HCT116 (cell line): Measurements from ENCODE around the gene CD22. TPM values are rescaled to one million over a fixed set of nuclear protein-coding genes. Genes with fewer than 3 reads are reported as not detected.
"Not testable (repeated sequence)": the region's sequence is repeated elsewhere in the genome, so short reads cannot be mapped to it uniquely, and the experiment has no call there.

Experiments used
- ATAC-seq: fragments of 200-7000 bp; cut with Tn5 transposase; 2 replicates; pipeline ENCODE4 v1.9.1; 2020; ENCODE audit warnings: mild to moderate bottlenecking, moderate library complexity
- BruUV-seq: library from RNA; stranded (reverse); fragments of 400-500 nt; replicated peaks from 2 replicates; lab custom pipeline; 2021; lab: Mats Ljungman, UMichigan
- CTCF ChIA-PET: fragments of 300-600 bp; sonication (Branson Sonifier 250); formaldehyde crosslinking; loops from one replicate; lab custom pipeline; 2021; ENCODE audit warnings: antibody characterized with exemption; lab: Charles Lee
- POLR2A ChIA-PET: fragments of 300-600, 350-600 bp; sonication (Branson Sonifier 250); formaldehyde crosslinking; loops from one replicate; lab custom pipeline; 2021; ENCODE audit warnings: antibody characterized with exemption; lab: Charles Lee
- RAD21 ChIA-PET, 2 experiments: fragments of 300-600 bp; sonication (Branson Sonifier 250); formaldehyde crosslinking; loops; one replicate each; lab custom pipeline; 2023; ENCODE audit warnings: low total read pairs in 2 of 2; ENCODE audit not compliant: uncharacterized antibody in 2 of 2, unreplicated experiment in 2 of 2, low non-redundant PET in 1 of 2; lab: Charles Lee
- DNase-seq: peaks from one replicate; pipeline ENCODE4 v3.0.0-alpha.2; 2010; ENCODE audit warnings: low read depth, low spot score
- H2AFZ ChIP-seq: fragments of 200-600 bp; shearing (Covaris generic), sonication (generic); 2 replicates; pipeline ENCODE4 v1.6.1; 2017; ENCODE audit warnings: low read depth, mixed run types, mixed read lengths, antibody characterized with exemption, low read length; ENCODE audit not compliant: poor library complexity, severe bottlenecking
- H3K27ac ChIP-seq: 2 replicates; pipeline ENCODE4 v1.5.1; 2012; ENCODE audit warnings: low read depth, low read length
- H3K27me3 ChIP-seq: fragments of 200-600 bp; sonication (generic); 2 replicates; pipeline ENCODE4 v1.6.1; 2016; ENCODE audit warnings: mixed run types, low read length, mixed read lengths; ENCODE audit not compliant: insufficient read depth
- H3K36me3 ChIP-seq, 2 experiments: fragments of 200-500 bp in 1 of 2; fragments of 200-600 bp in 1 of 2; sonication (Bioruptor generic) in 1 of 2; sonication (generic) in 1 of 2; 2 replicates each; pipeline versions ENCODE4 v1.5.1 to v1.6.1; 2014 to 2016; ENCODE audit warnings: low read length in 2 of 2, inconsistent platforms in 1 of 2, mixed read lengths in 1 of 2, mixed run types in 1 of 2; ENCODE audit not compliant: insufficient read depth in 2 of 2, control insufficient read depth in 1 of 2
- H3K4me1 ChIP-seq, 2 experiments: fragments of 200-600 bp in 1 of 2; sonication (generic) in 1 of 2; 2 replicates each; pipeline versions ENCODE4 v1.5.1 to v1.6.1; 2012 to 2017; ENCODE audit warnings: low read length in 2 of 2, inconsistent platforms in 1 of 2, mild to moderate bottlenecking in 1 of 2, mixed read lengths in 1 of 2, mixed run types in 1 of 2, moderate library complexity in 1 of 2; ENCODE audit not compliant: insufficient read depth in 2 of 2, control insufficient read depth in 1 of 2
- H3K4me2 ChIP-seq: fragments of 200-600 bp; sonication (generic); 2 replicates; pipeline ENCODE4 v1.6.1; 2017; ENCODE audit warnings: mixed run types, low read length, mixed read lengths
- H3K4me3 ChIP-seq, 2 experiments: fragments of 200-600 bp in 1 of 2; sonication (generic) in 1 of 2; replicated peaks in 1 of 2; 2 replicates each; pipeline ENCODE4 v1.5.1; 2011 to 2016; ENCODE audit warnings: low read length in 2 of 2, control low read depth in 1 of 2, low read depth in 1 of 2, mild to moderate bottlenecking in 1 of 2, mixed read lengths in 1 of 2, mixed run types in 1 of 2
- H3K79me2 ChIP-seq: fragments of 200-600 bp; sonication (generic); 2 replicates; pipeline ENCODE4 v1.6.1; 2017; ENCODE audit warnings: mild to moderate bottlenecking, mixed run types, low read length, moderate library complexity, mixed read lengths; ENCODE audit not compliant: insufficient read depth
- H3K9ac ChIP-seq: fragments of 200-600 bp; sonication (generic); 2 replicates; pipeline ENCODE4 v1.6.1; 2016; ENCODE audit warnings: low read length, mixed read lengths
- H3K9me2 ChIP-seq: fragments of 200-600 bp; sonication (generic), shearing (Covaris generic); 2 replicates; pipeline ENCODE4 v1.6.1; 2017; ENCODE audit warnings: mixed run types, mild to moderate bottlenecking, moderate library complexity; ENCODE audit not compliant: insufficient read depth
- H3K9me3 ChIP-seq, 2 experiments: fragments of 200-500 bp in 1 of 2; fragments of 200-600 bp in 1 of 2; sonication (Bioruptor generic) in 1 of 2; sonication (generic) in 1 of 2; 2 replicates each; pipeline ENCODE4 v1.6.1; 2014 to 2017; ENCODE audit warnings: low read length in 2 of 2, mixed read lengths in 2 of 2, inconsistent platforms in 1 of 2, low read depth in 1 of 2, mild to moderate bottlenecking in 1 of 2, mixed run types in 1 of 2, moderate library complexity in 1 of 2; ENCODE audit not compliant: control insufficient read depth in 1 of 2, insufficient read depth in 1 of 2
- H4K20me1 ChIP-seq: fragments of 200-600 bp; sonication (generic), shearing (Covaris generic); 2 replicates; pipeline ENCODE4 v1.6.1; 2017; ENCODE audit warnings: mixed run types, mild to moderate bottlenecking, moderate library complexity; ENCODE audit not compliant: insufficient read depth
- CBX3 ChIP-seq: IDR thresholded peaks from 2 replicates; pipeline ENCODE4 v1.6.1; 2012; ENCODE audit warnings: low read depth
- CEBPB ChIP-seq: IDR thresholded peaks from 2 replicates; pipeline ENCODE4 v1.6.1; 2012; ENCODE audit warnings: low read depth
- ELF1 ChIP-seq: IDR thresholded peaks from 2 replicates; pipeline ENCODE4 v1.6.1; 2012; ENCODE audit warnings: low read depth, borderline replicate concordance
- EZH2phosphoT487 ChIP-seq: fragments of 200-600 bp; IDR thresholded peaks from 2 replicates; pipeline ENCODE4 v1.6.1; 2018; ENCODE audit warnings: antibody characterized with exemption, borderline replicate concordance
- JUND ChIP-seq: IDR thresholded peaks from 2 replicates; pipeline ENCODE4 v1.6.1; 2012
- POLR2AphosphoS5 ChIP-seq: IDR thresholded peaks from 2 replicates; pipeline ENCODE4 v1.6.1; 2011; ENCODE audit warnings: mild to moderate bottlenecking, low read depth, low read length, moderate library complexity
- RAD21 ChIP-seq: IDR thresholded peaks from 2 replicates; pipeline ENCODE4 v1.6.1; 2012; ENCODE audit warnings: low read depth, mild to moderate bottlenecking
- SIN3A ChIP-seq: IDR thresholded peaks from 2 replicates; pipeline ENCODE4 v1.6.1; 2012; ENCODE audit warnings: low read depth
- SRF ChIP-seq: IDR thresholded peaks from 2 replicates; pipeline ENCODE4 v1.6.1; 2012; ENCODE audit warnings: low read depth
- TCF7L2 ChIP-seq: IDR thresholded peaks from 2 replicates; pipeline ENCODE4 v1.7.0; 2011; ENCODE audit warnings: borderline replicate concordance, inconsistent platforms; ENCODE audit not compliant: insufficient read depth, insufficient read length; ENCODE audit errors: extremely low read depth
- YY1 ChIP-seq: IDR thresholded peaks from 2 replicates; pipeline ENCODE4 v1.6.1; 2011; ENCODE audit warnings: low read length, low read depth, moderate library complexity, mild to moderate bottlenecking; ENCODE audit not compliant: insufficient replicate concordance; ENCODE audit errors: extremely low read depth
- ZFX ChIP-seq: fragments of 450-650 bp; IDR thresholded peaks from 2 replicates; pipeline ENCODE4 v1.6.1; 2017
- intact Hi-C: fragments of 100-400 bp; cut with micrococcal nuclease; formaldehyde crosslinking; loops from 2 replicates; pipeline ENCODE4 v1.10.0; 2022
- total RNA-seq: library from RNA; stranded (reverse); gene quantifications from one replicate; pipeline ENCODE4 v1.2.1, GENCODE V29; 2021; ENCODE audit not compliant: unreplicated experiment
- TF ChIP-seq, protein P1 (sequence below): IDR thresholded peaks from 2 replicates; pipeline ENCODE4 v1.6.1; 2012
- TF ChIP-seq, protein P2 (sequence below): IDR thresholded peaks from 2 replicates; pipeline ENCODE4 v1.6.1; 2012

The CD22 gene
- total RNA-seq, 1 experiment from 2014 or later, result 7.0 TPM

DNA sequence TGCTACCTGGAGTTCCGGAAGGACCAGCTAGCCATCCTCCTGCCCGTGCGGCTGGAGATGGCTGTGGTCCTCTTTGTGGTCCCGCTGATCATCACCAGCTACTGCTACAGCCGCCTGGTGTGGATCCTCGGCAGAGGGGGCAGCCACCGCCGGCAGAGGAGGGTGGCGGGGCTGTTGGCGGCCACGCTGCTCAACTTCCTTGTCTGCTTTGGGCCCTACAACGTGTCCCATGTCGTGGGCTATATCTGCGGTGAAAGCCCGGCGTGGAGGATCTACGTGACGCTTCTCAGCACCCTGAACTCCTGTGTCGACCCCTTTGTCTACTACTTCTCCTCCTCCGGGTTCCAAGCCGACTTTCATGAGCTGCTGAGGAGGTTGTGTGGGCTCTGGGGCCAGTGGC, 30.4 kb downstream of the CD22 start:
- POLR2A ChIA-PET, BruUV-seq, H3K27me3 ChIP-seq, CTCF ChIA-PET, H3K9me3 ChIP-seq, H3K4me3 ChIP-seq, H3K9me2 ChIP-seq, H3K4me1 ChIP-seq, ATAC-seq, H3K4me2 ChIP-seq, H4K20me1 ChIP-seq, H3K27ac ChIP-seq, H3K9ac ChIP-seq, RAD21 ChIA-PET, DNase-seq, H3K36me3 ChIP-seq, H3K79me2 ChIP-seq, H2AFZ ChIP-seq: not testable (repeated sequence)
- intact Hi-C loops, result loop anchor here (10.0 kb wide), 1 partner anchor 355 kb away; the partner anchor contains the start of gene KMT2B

DNA sequence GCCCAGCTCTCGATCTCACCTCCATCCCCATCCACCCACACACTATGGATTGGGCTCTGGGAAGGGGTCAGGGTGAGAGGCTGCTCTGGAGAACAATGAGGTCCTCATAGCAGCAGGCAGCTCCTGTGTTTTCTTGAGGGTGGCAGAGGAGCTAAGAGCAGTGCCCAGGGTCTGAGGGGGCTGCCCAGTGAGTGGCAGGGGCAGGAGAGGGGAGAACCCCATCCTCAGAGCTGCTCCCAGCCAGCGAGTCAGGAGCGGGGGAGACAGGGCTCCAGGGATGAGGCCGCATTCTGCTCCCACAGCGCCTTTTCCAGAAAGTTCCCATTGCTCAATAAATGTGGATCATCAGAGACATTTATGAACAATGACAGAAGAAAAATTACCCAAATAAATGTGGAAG, 31.1 kb downstream of the CD22 start:
- ATAC-seq, H3K4me2 ChIP-seq, H2AFZ ChIP-seq, H3K9me2 ChIP-seq, BruUV-seq, RAD21 ChIA-PET, CTCF ChIA-PET, intact Hi-C loops, H3K27me3 ChIP-seq, H3K27ac ChIP-seq, H3K9ac ChIP-seq, H3K4me3 ChIP-seq, H3K36me3 ChIP-seq, H3K4me1 ChIP-seq, POLR2A ChIA-PET, H4K20me1 ChIP-seq, H3K79me2 ChIP-seq, H3K9me3 ChIP-seq, DNase-seq: not testable (repeated sequence)

- ATAC-seq, result no peak
- Histone ChIP-seq H3K27me3 (peaks cover 4% of the 10 kb centered on the region; the same call in 1 of the 2 replicates), H3K27ac (no peak overlapping the region), H4K20me1 (no peaks in the 10 kb centered on the region), H2AFZ (no peak overlapping the region), H3K36me3 (no peaks in the 10 kb centered on the region), H3K4me2 (no peak overlapping the region), H3K9me3 (no peaks in the 10 kb centered on the region)
- RAD21 ChIA-PET, result no interaction called here
- intact Hi-C loops, result no loop called here
- DNase-seq, result no peak
- no peak for TF ChIP-seq JUND
- no peak for TF ChIP-seq SIN3A
- TF ChIP-seq, protein P1, sequence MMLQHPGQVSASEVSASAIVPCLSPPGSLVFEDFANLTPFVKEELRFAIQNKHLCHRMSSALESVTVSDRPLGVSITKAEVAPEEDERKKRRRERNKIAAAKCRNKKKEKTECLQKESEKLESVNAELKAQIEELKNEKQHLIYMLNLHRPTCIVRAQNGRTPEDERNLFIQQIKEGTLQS, result no peak
- no peak for TF ChIP-seq ELF1
- TF ChIP-seq CEBPB, result no peak
- TF ChIP-seq ZFX, result no peak
- TF ChIP-seq POLR2AphosphoS5, result no peak
- no peak for TF ChIP-seq EZH2phosphoT487
- no peak for TF ChIP-seq YY1
- TF ChIP-seq, protein P2, sequence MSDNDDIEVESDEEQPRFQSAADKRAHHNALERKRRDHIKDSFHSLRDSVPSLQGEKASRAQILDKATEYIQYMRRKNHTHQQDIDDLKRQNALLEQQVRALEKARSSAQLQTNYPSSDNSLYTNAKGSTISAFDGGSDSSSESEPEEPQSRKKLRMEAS, result no peak
- TF ChIP-seq RAD21, result no peak
- TF ChIP-seq TCF7L2, result no peak
- TF ChIP-seq CBX3, result no peak
- no peak for TF ChIP-seq SRF
- TF ChIP-seq, all 23 proteins: peak for 0
- Histone ChIP-seq H3K79me2 (no peaks in the 10 kb centered on the region), H3K9me2 (no peaks in the 10 kb centered on the region), H3K4me3 (no peak overlapping the region), H3K4me1 (no peaks in the 10 kb centered on the region), H3K9ac (no peak overlapping the region)
- BruUV-seq, result no TSS peak
- ChIA-PET POLR2A (no interaction called here), CTCF (no interaction called here)
Measured at GRCh38 chr19:35360880-35361420, 32.0 kb downstream of the CD22 start.
